Upper lobe of left lung (tissue), 6 donors: ENCODE measurements around the gene TMEM42. TPM values are rescaled to one million over a fixed set of nuclear protein-coding genes. Genes with fewer than 3 reads are reported as not detected.
A peak's percentile ranks its signal among the peaks of the same experiment; 100 is the strongest.

Experiments
- ATAC-seq, 2 donors: fragments of 200-7000 bp; cut with Tn5 transposase; one replicate each; pipeline ENCODE4 v1.9.1; 2022; ENCODE audit warnings: mild to moderate bottlenecking in 2 of 2, moderate library complexity in 2 of 2; ENCODE audit not compliant: low FRiP score in 2 of 2
- DNase-seq, 2 donors: peaks; one replicate each; pipeline ENCODE4 v3.0.0-alpha.2; 2019 to 2020
- H3K27ac ChIP-seq, 4 donors: fragments of 200-600 bp; sonication (generic); one replicate each; pipeline ENCODE4 v1.5.1; 2016 to 2019
- H3K27me3 ChIP-seq, 4 donors: fragments of 200-600 bp; sonication (generic); one replicate each; pipeline ENCODE4 v1.5.1; 2017 to 2019
- H3K36me3 ChIP-seq, 4 donors: fragments of 200-600 bp; sonication (generic); one replicate each; pipeline ENCODE4 v1.5.1; 2016 to 2019
- H3K4me1 ChIP-seq, 4 donors: fragments of 200-600 bp; sonication (generic); one replicate each; pipeline ENCODE4 v1.5.1; 2018 to 2019
- H3K4me3 ChIP-seq, 4 donors: fragments of 200-600 bp; sonication (generic); one replicate each; pipeline ENCODE4 v1.5.1; 2017 to 2019; ENCODE audit warnings: mild to moderate bottlenecking in 2 of 4, moderate library complexity in 1 of 4
- H3K9me3 ChIP-seq, 4 donors: fragments of 200-600 bp; sonication (generic); one replicate each; pipeline ENCODE4 v1.5.1; 2018 to 2019
- CTCF ChIP-seq, 6 experiments: fragments of 450-650 bp in 4 of 6; fragments of 200-600 bp in 2 of 6; sonication (generic) in 2 of 6; IDR thresholded peaks; one replicate each; pipeline ENCODE4 v1.5.1; 2016 to 2019; ENCODE audit warnings: antibody characterized with exemption in 6 of 6
- EP300 ChIP-seq, 4 donors: sonication (generic); formaldehyde crosslinking; IDR thresholded peaks; one replicate each; pipeline ENCODE4 v1.5.1; 2017; ENCODE audit warnings: antibody characterized with exemption in 4 of 4, control low read depth in 2 of 4
- POLR2A ChIP-seq, 4 donors: fragments of 450-650 bp; IDR thresholded peaks; one replicate each; pipeline ENCODE4 v1.5.1; 2016 to 2017; ENCODE audit warnings: antibody characterized with exemption in 4 of 4, mild to moderate bottlenecking in 2 of 4
- POLR2AphosphoS5 ChIP-seq, 2 donors: sonication (generic); formaldehyde crosslinking; IDR thresholded peaks; one replicate each; pipeline ENCODE4 v1.5.1; 2017; ENCODE audit warnings: antibody characterized with exemption in 2 of 2
- WGBS, 2 donors: methylation state at CpG; one replicate each; pipeline ENCODE4 v1.1.5; 2017 to 2018; 5-methylcytosine and 5-hydroxymethylcytosine counted together
- total RNA-seq, 6 donors: library from RNA; depleted of rRNA in 4 of 6; stranded (reverse); fragments of >200 nt in 4 of 6; gene quantifications; one replicate each; pipeline versions ENCODE4 v1.1.0 to v1.2.1, GENCODE V29; 2016 to 2021
- donor health status: DM: no; HTN: no; CAD: no; lungs with moderate emphysema.
- donor health status: DM: no; HTN: yes; CAD: no; lungs with severe emphysema.

Gene TMEM42
- total RNA-seq, 6 donors from 2014 or later = 6.3 to 19.5 (median 11.0) TPM

GRCh38 chr3:44896440-44896839 lies 34.7 kb downstream of the TMEM42 start:
- DNase-seq = no peak
- no peaks in the 10 kb centered on the region for H3K4me1 ChIP-seq
- 80 to 84% methylated on average over 2 of the region's 2 CpGs for WGBS, 2 donors
- H3K27me3 ChIP-seq = no peaks in the 10 kb centered on the region
- TF ChIP-seq POLR2AphosphoS5 (IDR thresholded peaks at IDR 0.05) = no peak
- no peak for TF ChIP-seq EP300 (IDR thresholded peaks at IDR 0.05)
- no peak for TF ChIP-seq POLR2A (IDR thresholded peaks at IDR 0.05)
- TF ChIP-seq CTCF (IDR thresholded peaks at IDR 0.05) = no peak
- ATAC-seq = no peak
- no peaks in the 10 kb centered on the region for H3K36me3 ChIP-seq
- no peak overlapping the region for H3K4me3 ChIP-seq
- H3K9me3 ChIP-seq = no peaks in the 10 kb centered on the region
- no peak overlapping the region for H3K27ac ChIP-seq

GRCh38 chr3:44899683-44900367 lies 38.1 kb downstream of the TMEM42 start:
- WGBS, 2 donors = 61 to 62% methylated on average over 12 to 13 of the region's 13 CpGs
- ATAC-seq (no peak), DNase-seq (no peak)
- Histone ChIP-seq H3K36me3 (no peaks in the 10 kb centered on the region), H3K27ac (no peak overlapping the region), H3K9me3 (no peaks in the 10 kb centered on the region), H3K4me1 (no peaks in the 10 kb centered on the region), H3K27me3 (no peaks in the 10 kb centered on the region), H3K4me3 (no peak overlapping the region)
- TF ChIP-seq POLR2AphosphoS5 (IDR thresholded peaks at IDR 0.05) = no peak
- TF ChIP-seq EP300 (IDR thresholded peaks at IDR 0.05) = no peak
- TF ChIP-seq CTCF (IDR thresholded peaks at IDR 0.05) = no peak
- TF ChIP-seq POLR2A (IDR thresholded peaks at IDR 0.05) = no peak

GRCh38 chr3:44902628-44903027 lies 40.9 kb downstream of the TMEM42 start:
- no peak overlapping the region for H3K4me3 ChIP-seq
- no peaks in the 10 kb centered on the region for H3K27me3 ChIP-seq
- no peaks in the 10 kb centered on the region for H3K9me3 ChIP-seq
- TF ChIP-seq POLR2A (IDR thresholded peaks at IDR 0.05) (no peak), EP300 (IDR thresholded peaks at IDR 0.05) (no peak)
- DNase-seq (no peak), ATAC-seq (no peak)
- H3K4me1 ChIP-seq = no peaks in the 10 kb centered on the region
- no peaks in the 10 kb centered on the region for H3K36me3 ChIP-seq
- 56 to 67% methylated on average over 4 of the region's 4 CpGs for WGBS, 2 donors
- H3K27ac ChIP-seq = no peak overlapping the region

GRCh38 chr3:44903314-44903713 lies 41.6 kb downstream of the TMEM42 start:
- Histone ChIP-seq H3K36me3 (no peaks in the 10 kb centered on the region), H3K4me1 (no peaks in the 10 kb centered on the region), H3K4me3 (no peak overlapping the region), H3K27ac (no peak overlapping the region), H3K27me3 (no peaks in the 10 kb centered on the region), H3K9me3 (no peaks in the 10 kb centered on the region)
- WGBS, 2 donors = 42 to 50% methylated on average over 2 of the region's 2 CpGs
- TF ChIP-seq POLR2A (IDR thresholded peaks at IDR 0.05) (no peak), CTCF (IDR thresholded peaks at IDR 0.05) (no peak), POLR2AphosphoS5 (IDR thresholded peaks at IDR 0.05) (no peak), EP300 (IDR thresholded peaks at IDR 0.05) (no peak)
- ATAC-seq (no peak), DNase-seq (no peak)

- no peaks in the 10 kb centered on the region for H3K36me3 ChIP-seq
- H3K4me1 ChIP-seq = no peaks in the 10 kb centered on the region
- H3K4me3 ChIP-seq = no peak overlapping the region
- ATAC-seq = no peak
- H3K9me3 ChIP-seq = no peaks in the 10 kb centered on the region
- 91 to 92% methylated on average over 15 of the region's 15 CpGs for WGBS, 2 donors
- DNase-seq = peak in 1 of 2 donors; percentile 55
- no peak overlapping the region for H3K27ac ChIP-seq
- H3K27me3 ChIP-seq = no peaks in the 10 kb centered on the region
- TF ChIP-seq CTCF (IDR thresholded peaks at IDR 0.05) (no peak), POLR2A (IDR thresholded peaks at IDR 0.05) (no peak), EP300 (IDR thresholded peaks at IDR 0.05) (no peak), POLR2AphosphoS5 (IDR thresholded peaks at IDR 0.05) (no peak)
These were observed 42.0 kb downstream of the TMEM42 start for GRCh38 chr3:44903751-44904150.
